NCI-H2196 (cell line): ENCODE data around the gene ANGPTL8.
A peak's percentile ranks its signal among the peaks of the same experiment; 100 is the strongest.

Source experiments
- DNase-seq: peaks from one replicate; lab custom pipeline; 2025; ENCODE audit not compliant: unreplicated experiment; lab: John Stamatoyannopoulos, UW

The ANGPTL8 gene

GRCh38 chr19:11288349-11288748 is 48.9 kb downstream of the ANGPTL8 start:
- peak; percentile 15 for DNase-seq

- no peak for DNase-seq
Observed at GRCh38 chr19:11290256-11290655, 50.8 kb downstream of the ANGPTL8 start.

- no peak for DNase-seq
Observed at GRCh38 chr19:11291415-11291814, 52.0 kb downstream of the ANGPTL8 start.
